NCI-H1092 (cell line): ENCODE results near the gene PROK1.
A peak's percentile ranks its signal among the peaks of the same experiment; 100 is the strongest.
"Not testable (repeated sequence)": the region's sequence is repeated elsewhere in the genome, so short reads cannot be mapped to it uniquely, and the experiment has no call there.

Source experiments
- DNase-seq: peaks from one replicate; lab custom pipeline; 2025; lab: John Stamatoyannopoulos, UW

PROK1 gene

DNA sequence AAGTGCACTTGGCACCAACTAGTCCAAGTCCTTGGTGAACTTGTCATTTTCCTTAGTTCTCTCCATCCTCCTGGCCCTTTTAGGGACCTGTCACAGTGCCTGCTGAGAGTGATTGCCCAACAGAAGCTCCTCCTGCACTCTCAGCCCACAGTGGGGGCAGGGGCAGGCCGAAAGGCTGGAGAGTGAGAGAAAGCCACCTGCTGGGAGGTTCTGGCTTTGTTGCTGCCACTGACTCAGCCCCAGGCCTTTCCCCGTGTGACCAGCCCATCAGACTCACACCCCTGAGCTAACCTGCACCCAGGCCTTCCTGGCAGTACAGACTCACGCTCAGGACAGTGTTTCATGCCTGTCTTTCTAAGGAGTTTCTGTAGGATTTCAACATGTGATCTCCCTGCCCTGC lies 17.1 kb upstream of the PROK1 start:
- DNase-seq: no peak

- no peak for DNase-seq
Measured at GRCh38 chr1:110434946-110435345, 16.0 kb upstream of the PROK1 start.

GRCh38 chr1:110436635-110437034 lies 14.3 kb upstream of the PROK1 start:
- DNase-seq: no peak

GRCh38 chr1:110437645-110438299 lies 13.2 kb upstream of the PROK1 start:
- not testable (repeated sequence) for DNase-seq

DNA sequence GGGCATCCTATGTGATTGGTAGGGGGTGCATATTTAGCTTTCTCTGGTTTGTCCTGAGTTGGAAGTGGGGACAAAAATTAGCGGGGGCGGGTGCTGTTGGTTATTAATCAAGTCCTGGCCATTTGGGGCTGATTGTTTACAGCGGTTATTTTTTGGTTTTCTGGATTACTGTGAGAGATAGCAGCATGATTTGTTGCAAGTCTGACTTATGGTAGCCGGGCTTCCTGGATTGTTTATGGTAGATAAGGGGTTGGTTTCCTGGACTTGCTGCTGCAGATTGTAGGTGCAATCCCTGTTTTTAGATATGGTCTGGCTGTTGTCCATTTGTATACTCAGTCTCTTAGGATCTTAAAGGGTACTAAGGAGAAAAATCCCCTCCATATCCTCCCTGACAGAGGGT lies 12.1 kb upstream of the PROK1 start:
- no peak for DNase-seq

DNA sequence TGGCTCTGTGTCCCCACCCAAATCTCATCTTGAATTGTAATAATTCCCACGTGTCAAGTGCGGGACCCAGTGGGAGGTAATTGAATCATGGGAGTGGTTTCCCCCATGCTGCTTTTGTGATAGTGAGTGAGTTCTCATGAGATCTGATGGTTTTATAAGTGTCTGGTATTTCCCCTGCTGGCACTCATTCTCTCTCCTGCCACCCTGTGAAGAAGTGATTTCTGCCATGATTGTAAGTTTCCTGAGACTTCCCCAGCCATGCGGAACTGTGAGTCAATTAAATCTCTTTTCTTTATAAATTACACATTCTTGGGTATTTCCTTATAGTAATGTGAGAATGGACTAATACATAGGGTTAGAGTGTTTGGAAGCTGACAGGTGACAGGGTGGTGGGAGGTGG lies 11.1 kb upstream of the PROK1 start:
- not testable (repeated sequence) for DNase-seq

DNA sequence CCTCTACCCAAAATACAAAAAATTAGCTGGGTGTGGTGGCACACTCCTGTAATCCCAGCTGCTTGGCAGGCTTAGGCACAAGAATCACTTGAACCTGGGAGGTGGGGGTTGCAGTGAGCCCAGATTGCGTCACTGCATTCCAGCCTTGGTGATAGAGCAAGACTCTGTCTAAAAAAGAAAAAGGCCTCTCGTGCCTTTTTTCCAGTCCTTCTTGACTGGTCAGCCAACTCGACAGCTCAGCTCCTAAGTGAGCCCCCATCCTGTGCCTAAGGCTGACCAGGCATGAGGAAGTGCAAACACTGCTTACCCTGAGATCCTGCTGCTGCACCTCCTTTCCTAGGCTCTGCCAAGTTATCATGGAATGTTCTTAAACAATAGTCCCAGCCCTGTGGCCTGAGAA lies 10.1 kb upstream of the PROK1 start:
- no peak for DNase-seq

DNA sequence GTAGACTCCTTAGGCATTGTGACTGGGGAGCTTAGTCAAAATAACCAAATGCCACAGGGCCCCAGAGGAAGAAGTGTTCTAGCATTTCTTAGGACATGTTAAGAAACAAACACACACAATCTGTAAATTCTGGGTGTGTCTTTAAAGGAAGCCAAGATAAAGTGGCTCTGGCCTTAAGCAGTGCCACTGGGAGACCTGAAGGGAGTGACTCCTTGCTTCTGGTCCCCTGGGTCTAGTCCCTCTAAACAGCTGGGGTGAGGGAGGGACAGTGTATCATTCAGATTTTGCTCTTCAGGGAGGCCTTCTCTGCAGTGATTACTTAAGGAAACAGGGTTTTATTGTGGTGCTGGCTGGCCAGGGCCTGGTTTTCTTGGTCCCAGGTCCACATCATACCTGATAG lies 9.1 kb upstream of the PROK1 start:
- DNase-seq: no peak

GRCh38 chr1:110443451-110443850 lies 7.5 kb upstream of the PROK1 start:
- no peak for DNase-seq

GRCh38 chr1:110444561-110444960 lies 6.4 kb upstream of the PROK1 start:
- DNase-seq: no peak

GRCh38 chr1:110449661-110450651 lies 993 bp upstream of the PROK1 start:
- no peak for DNase-seq

DNA sequence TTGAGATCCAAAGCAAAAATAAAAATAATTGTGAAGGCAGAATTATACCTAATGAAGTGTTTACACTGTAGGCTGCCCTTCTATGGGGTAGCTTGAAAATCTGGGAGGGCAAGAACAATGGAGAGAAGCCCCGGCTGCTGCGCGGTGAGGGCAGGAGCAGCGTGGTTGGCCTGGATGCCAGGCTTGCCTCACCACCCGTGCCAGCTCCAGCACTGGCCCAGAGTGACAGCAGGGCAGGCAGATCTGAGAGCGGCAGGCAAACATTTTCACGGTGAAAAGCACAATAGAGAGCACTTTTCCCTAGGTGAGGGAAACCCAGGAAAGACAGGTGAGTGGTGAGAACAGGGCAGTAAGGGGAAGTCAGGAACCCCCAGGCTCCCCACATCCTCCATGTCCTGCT lies 1.4 kb downstream of the PROK1 start:
- no peak for DNase-seq

DNA sequence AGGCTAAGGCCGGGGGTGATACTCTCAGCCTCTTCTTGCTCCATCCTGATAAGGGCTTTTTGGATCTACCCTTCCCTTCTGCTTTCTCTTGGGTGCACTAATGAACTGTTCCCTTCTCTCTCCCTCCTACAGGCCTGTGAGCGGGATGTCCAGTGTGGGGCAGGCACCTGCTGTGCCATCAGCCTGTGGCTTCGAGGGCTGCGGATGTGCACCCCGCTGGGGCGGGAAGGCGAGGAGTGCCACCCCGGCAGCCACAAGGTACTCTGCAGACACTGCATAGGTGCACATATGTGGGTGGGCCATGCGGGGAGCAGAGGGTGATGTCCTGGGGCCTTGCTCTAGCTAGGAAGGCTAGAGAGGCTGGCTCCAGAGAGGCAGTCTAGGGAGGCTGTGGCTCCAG lies 2.9 kb downstream of the PROK1 start:
- DNase-seq: no peak

- no peak for DNase-seq
Measured at GRCh38 chr1:110454328-110454727, 3.4 kb downstream of the PROK1 start.

DNA sequence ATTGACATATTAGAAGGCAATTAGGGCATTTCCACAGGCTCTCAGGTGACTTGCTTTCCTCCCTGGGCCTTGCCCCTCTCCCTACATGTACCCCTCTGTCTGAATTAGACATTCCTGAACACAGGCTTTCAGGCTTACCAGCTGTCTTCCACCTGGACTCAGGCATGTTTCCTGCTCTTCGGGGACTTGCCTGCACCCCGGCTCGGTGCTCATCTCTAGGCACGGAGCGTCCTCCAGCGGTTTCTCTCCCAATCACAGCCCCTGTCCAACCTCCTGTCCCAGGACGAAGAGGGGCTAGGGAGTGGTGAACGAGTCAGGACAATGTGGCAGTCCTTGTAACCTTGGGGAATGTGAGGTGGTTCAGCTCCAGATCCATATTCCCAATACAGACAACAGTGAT lies 4.2 kb downstream of the PROK1 start:
- DNase-seq: no peak

DNA sequence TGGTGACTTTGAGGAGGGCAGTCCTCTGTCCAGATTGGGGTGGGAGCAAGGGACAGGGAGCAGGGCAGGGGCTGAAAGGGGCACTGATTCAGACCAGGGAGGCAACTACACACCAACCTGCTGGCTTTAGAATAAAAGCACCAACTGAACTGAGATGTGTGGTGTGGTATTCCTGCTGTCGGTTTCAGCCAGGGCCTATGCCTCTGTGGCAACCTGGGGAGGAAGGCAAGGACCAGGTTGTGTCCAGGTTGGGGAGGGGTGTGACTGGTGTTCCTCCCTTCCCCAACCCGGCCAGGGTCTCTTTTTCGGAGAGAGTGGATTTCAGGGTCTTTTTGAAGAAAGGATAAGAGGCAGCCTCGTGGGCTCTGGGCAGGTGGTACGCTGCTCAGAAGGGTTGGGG lies 6.3 kb downstream of the PROK1 start:
- no peak for DNase-seq

GRCh38 chr1:110460253-110461220 lies 9.6 kb downstream of the PROK1 start:
- peak; percentile 57 for DNase-seq

- no peak for DNase-seq
Measured at GRCh38 chr1:110462093-110462492, 11.1 kb downstream of the PROK1 start.

DNA sequence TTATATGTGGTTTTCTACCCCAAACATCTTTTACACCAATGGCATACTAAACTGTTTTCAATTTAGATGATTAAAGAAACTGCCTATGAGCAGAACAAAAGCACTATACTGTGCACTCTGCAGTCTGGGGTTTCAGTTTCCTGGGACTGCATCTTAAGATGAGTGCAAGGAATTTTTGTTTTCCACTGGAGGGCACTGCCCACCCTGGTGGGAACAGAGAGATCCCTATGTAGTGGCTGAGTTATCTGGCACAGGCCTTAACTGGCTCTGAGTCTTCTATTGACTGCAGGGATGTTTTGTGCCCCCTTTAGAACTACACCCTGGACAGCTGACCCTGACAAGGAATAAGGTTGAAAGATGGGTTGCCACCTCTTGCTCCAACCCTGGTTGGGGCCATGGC lies 12.0 kb downstream of the PROK1 start:
- no peak for DNase-seq

- DNase-seq: no peak
Measured at GRCh38 chr1:110463725-110464124, 12.8 kb downstream of the PROK1 start.

DNA sequence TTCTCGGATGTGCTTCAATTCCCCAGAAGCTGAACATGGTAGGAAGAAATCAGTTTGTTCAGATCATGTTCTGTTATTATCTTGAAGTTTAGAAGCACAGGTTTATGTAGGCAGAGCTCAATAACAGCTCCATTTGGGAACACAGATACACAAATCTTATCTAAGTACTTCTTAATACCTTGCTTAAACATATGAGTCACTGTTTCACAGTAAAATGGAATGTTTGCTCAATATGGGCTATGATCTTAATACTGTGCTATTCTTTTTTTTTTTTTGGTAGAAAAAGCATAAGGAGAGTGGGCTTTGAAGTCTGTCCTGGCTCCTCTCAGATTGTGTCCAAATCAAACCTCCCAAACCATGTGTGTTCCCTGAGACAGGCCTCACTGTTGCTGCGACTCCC lies 13.4 kb downstream of the PROK1 start:
- DNase-seq: no peak
